GM19238 (cell line): Measurements from ENCODE around the gene MPHOSPH9.

Experiments
- DNase-seq: peaks from one replicate; pipeline ENCODE4 v3.0.0; 2011; ENCODE audit warnings: low spot score; ENCODE audit not compliant: insufficient read length

Gene MPHOSPH9

DNA sequence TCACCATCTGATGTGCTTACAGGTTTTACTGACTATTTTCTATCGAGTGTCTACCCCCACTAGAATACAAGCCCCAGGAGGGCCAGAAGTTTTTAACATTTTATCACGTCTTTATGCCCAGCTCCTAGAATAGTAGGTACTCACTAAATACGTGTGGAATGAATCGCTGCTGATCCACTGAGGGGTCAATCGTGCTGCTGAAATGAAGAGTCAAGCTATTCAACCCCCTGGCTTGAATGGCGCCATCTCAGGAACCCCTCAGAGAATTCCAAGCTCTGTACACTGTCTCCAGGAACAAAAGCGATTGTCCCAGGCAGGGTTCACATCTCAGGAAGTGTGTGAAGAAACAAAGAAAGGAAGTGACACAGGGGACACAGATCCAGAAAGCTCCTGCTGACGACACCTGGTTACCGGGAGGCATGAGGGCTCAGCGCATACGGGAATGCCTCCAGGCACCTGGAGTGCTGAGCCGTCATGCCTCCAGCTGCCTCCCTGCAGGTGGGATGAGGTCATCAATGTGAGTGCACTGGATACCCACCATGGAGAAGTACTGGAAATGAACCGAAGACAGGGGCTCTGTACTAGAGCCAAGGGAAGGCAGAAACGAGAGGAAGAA, 127.6 kb downstream of the MPHOSPH9 start:
- DNase-seq, result no peak

GRCh38 chr12:123104809-123105208, 128.1 kb downstream of the MPHOSPH9 start:
- DNase-seq, result no peak
